ENCODE results near the gene TRIML1.

TRIML1 gene

GRCh38 chr4:188168726-188169373 is 29.6 kb downstream of the TRIML1 start:
- H3K4me3 ChIP-seq: no peak overlapping the region
- in situ Hi-C loops (cut with MboI; ENCODE audit: low sequenced_read_pairs): no loop called here
- no peaks in the 10 kb centered on the region for H3K4me1 ChIP-seq
- H3K9me3 ChIP-seq: no peaks in the 10 kb centered on the region
- H3K27me3 ChIP-seq (ENCODE audit: low read depth): no peaks in the 10 kb centered on the region
- no peaks in the 10 kb centered on the region for H3K36me3 ChIP-seq (replicated peaks)
- no peak for DNase-seq (ENCODE audit: low spot score in 2 of 2)

DNA sequence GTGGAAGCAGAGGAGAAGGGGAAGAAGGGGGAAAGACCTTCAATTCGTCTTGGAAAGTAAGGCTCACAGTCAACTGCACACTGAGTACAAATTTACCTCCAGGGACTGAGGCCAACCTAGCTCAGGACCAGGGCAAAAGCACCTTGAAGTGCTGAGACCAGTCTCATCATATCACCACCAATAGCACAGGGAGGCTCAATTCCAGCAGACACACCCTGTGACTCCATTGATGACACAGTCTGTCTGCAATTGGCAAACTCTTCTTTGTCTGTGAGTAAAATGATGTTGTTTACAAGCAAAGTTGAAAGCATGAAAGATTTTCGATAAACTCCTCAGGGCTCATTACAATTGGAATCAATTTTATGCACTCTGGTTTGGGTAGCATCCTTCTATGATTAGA is 32.3 kb downstream of the TRIML1 start:
- in situ Hi-C loops (cut with MboI; ENCODE audit: low sequenced_read_pairs): no loop called here
- no peak overlapping the region for H3K4me3 ChIP-seq
- H3K27me3 ChIP-seq (ENCODE audit: low read depth): no peaks in the 10 kb centered on the region
- H3K9me3 ChIP-seq: no peaks in the 10 kb centered on the region
- no peaks in the 10 kb centered on the region for H3K4me1 ChIP-seq
- no peak for DNase-seq (ENCODE audit: low spot score in 2 of 2)
- H3K36me3 ChIP-seq (replicated peaks): no peaks in the 10 kb centered on the region

DNA sequence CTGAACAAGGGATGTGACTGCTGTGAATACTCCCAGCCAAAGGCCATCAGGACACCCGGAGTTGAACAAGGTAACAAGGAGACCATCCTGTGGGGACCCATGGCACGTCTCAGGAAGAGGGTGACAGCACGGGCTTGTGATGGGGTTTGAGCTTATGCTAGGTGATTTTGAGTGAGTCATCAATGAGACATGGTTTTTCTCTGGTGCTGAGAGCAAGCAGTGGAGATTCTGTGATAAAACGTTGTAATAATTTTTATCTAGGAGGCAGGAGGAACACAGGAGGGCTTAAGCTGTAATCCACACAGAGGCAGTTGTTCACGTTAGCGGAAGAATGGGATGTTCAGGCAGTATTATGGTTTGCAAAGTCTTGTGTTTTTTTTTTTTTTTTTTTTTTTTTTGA is 36.0 kb downstream of the TRIML1 start:
- H3K9me3 ChIP-seq: no peaks in the 10 kb centered on the region
- no peak for DNase-seq (ENCODE audit: low spot score in 2 of 2)
- no peaks in the 10 kb centered on the region for H3K27me3 ChIP-seq (ENCODE audit: low read depth)
- in situ Hi-C loops (cut with MboI; ENCODE audit: low sequenced_read_pairs): no loop called here
- no peaks in the 10 kb centered on the region for H3K36me3 ChIP-seq (replicated peaks)
- H3K4me3 ChIP-seq: no peak overlapping the region
- no peaks in the 10 kb centered on the region for H3K4me1 ChIP-seq

DNA sequence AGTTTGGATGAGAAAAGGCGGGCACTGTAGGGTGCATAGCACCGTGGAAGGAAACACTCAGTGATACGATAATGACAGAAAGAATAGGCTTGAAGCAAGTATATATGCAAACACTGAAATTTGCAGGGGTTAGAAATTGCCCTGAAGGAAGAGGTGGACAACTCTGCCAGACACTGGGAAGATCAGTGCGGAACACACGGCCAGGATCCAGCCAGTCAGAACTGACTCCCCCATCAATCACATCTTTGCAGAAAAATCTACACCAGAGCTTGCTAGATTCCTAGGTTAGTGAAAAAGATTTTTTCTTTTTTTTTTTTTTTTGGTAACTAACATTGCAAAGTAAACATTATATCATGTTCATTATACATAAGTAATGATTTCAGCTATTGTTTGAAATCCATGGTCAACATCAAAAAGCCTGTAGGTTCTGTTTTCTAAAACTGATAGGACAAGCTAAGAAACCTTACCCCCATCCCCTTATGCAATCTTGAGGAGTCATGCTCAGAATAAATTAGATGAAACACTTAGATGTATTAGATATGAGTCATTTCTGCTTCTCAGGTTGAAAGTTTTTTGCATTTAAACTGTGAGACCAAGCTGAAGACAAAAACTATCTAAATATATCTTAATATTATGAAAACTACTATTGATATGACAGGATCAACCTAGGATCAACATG is 38.9 kb downstream of the TRIML1 start:
- in situ Hi-C loops (cut with MboI; ENCODE audit: low sequenced_read_pairs): no loop called here
- no peaks in the 10 kb centered on the region for H3K9me3 ChIP-seq
- H3K4me3 ChIP-seq: no peak overlapping the region
- no peaks in the 10 kb centered on the region for H3K36me3 ChIP-seq (replicated peaks)
- H3K27me3 ChIP-seq (ENCODE audit: low read depth): no peaks in the 10 kb centered on the region
- no peak for DNase-seq (ENCODE audit: low spot score in 2 of 2)
- H3K4me1 ChIP-seq: no peaks in the 10 kb centered on the region

- DNase-seq (ENCODE audit: low spot score in 2 of 2): no peak
- in situ Hi-C loops (cut with MboI; ENCODE audit: low sequenced_read_pairs): no loop called here
These were observed 39.6 kb downstream of the TRIML1 start for GRCh38 chr4:188178806-188179205.

GRCh38 chr4:188187106-188187505 is 47.9 kb downstream of the TRIML1 start:
- DNase-seq (ENCODE audit: low spot score in 2 of 2): no peak
- Histone ChIP-seq H3K27me3 (ENCODE audit: low read depth) (no peaks in the 10 kb centered on the region), H3K4me1 (no peaks in the 10 kb centered on the region), H3K36me3 (replicated peaks) (no peaks in the 10 kb centered on the region), H3K4me3 (no peak overlapping the region), H3K9me3 (no peaks in the 10 kb centered on the region)
- in situ Hi-C loops (cut with MboI; ENCODE audit: low sequenced_read_pairs): no loop called here

More at GRCh38 chr4:188178806-188179205, 39.6 kb downstream of the TRIML1 start:
- no peak overlapping the region for H3K4me3 ChIP-seq
- H3K36me3 ChIP-seq (replicated peaks): no peaks in the 10 kb centered on the region
- H3K9me3 ChIP-seq: no peaks in the 10 kb centered on the region
- no peaks in the 10 kb centered on the region for H3K4me1 ChIP-seq
- H3K27me3 ChIP-seq (ENCODE audit: low read depth): no peaks in the 10 kb centered on the region

DNA sequence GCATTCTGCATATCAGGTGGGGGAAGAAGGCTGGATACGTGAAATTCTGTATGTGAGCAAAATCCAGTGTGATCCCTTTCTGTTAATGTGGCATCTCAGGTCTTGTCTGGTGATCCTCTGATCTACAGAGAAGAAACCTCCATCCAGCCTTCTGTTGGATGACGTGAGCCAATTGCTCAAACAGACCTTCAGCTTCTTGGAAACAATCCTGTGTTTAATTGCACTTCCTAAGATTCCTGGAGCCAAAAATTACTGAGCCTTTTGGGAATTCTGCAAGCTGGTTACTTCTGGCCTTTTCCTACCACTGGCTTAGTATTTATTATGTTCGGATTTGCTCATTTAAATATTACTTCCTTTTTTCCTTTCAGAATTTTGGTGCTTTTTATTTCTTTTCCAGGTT is 51.2 kb downstream of the TRIML1 start:
- in situ Hi-C loops (cut with MboI; ENCODE audit: low sequenced_read_pairs): no loop called here
- no peak overlapping the region for H3K4me3 ChIP-seq
- DNase-seq (ENCODE audit: low spot score in 2 of 2): no peak

DNA sequence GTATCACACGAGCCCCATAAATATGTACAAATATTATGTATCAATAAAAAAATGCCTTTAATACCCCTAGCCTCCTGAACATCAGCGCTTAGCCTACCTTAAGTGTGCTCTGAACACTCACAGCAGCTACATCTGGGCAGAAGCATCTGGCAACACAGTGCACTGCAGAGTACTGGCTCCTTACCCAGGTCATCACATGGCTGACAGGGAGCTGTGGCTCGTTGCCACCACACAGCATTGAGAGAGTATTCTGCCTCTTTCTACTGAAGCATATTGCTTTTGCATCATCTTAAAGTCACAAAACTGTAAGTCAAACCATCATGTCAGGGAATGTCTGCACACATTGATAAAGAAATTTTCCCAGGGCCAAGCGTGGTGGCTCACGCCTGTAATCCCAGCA is 55.2 kb downstream of the TRIML1 start:
- DNase-seq (ENCODE audit: low spot score in 2 of 2): no peak
- H3K27me3 ChIP-seq (ENCODE audit: low read depth): no peaks in the 10 kb centered on the region
- no peaks in the 10 kb centered on the region for H3K9me3 ChIP-seq
- H3K4me1 ChIP-seq: no peaks in the 10 kb centered on the region
- in situ Hi-C loops (cut with MboI; ENCODE audit: low sequenced_read_pairs): no loop called here
- no peak overlapping the region for H3K4me3 ChIP-seq
- no peaks in the 10 kb centered on the region for H3K36me3 ChIP-seq (replicated peaks)

More for the DNA sequence above, 51.2 kb downstream of the TRIML1 start:
- Histone ChIP-seq H3K36me3 (replicated peaks) (no peaks in the 10 kb centered on the region), H3K27me3 (ENCODE audit: low read depth) (no peaks in the 10 kb centered on the region), H3K9me3 (no peaks in the 10 kb centered on the region), H3K4me1 (no peaks in the 10 kb centered on the region)

GRCh38 chr4:188195389-188195985 is 56.2 kb downstream of the TRIML1 start:
- Histone ChIP-seq H3K9me3 (no peaks in the 10 kb centered on the region), H3K4me1 (no peaks in the 10 kb centered on the region), H3K27me3 (ENCODE audit: low read depth) (no peaks in the 10 kb centered on the region), H3K36me3 (replicated peaks) (no peaks in the 10 kb centered on the region), H3K4me3 (no peak overlapping the region)
- no peak for DNase-seq (ENCODE audit: low spot score in 2 of 2)
- in situ Hi-C loops (cut with MboI; ENCODE audit: low sequenced_read_pairs): no loop called here

DNA sequence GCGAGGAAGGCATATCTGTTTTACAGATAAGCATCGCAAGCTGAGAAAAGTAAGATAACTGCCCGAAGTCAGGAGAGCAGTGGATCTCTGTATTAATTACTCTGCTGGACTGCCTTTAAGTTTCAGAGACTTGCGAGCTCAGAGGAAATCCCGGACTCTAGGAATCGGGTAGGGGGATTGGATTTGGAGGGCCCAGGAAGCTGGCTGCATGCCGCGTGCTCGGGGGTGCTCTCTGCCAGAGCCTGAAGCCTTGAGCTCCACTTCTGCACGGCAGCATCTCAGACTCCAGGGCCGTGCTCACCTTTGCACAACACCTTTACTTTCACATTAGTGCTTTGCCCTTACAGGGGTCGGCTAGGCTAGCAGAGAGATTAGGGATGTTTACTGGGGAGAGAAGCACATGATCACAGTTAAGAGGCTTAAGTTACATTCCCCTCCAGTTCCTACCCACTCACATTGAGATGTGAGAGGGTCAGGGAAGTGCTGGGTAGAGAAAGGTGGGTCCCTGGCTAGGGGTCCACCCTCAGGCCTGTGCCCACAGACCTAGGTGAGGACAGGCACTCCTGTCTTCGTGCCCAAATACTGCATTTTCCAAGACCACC is 57.0 kb downstream of the TRIML1 start:
- H3K36me3 ChIP-seq (replicated peaks): no peaks in the 10 kb centered on the region
- H3K4me3 ChIP-seq: no peak overlapping the region
- DNase-seq (ENCODE audit: low spot score in 2 of 2): no peak
- no peaks in the 10 kb centered on the region for H3K4me1 ChIP-seq
- H3K27me3 ChIP-seq (ENCODE audit: low read depth): no peaks in the 10 kb centered on the region
- in situ Hi-C loops (cut with MboI; ENCODE audit: low sequenced_read_pairs): no loop called here
- no peaks in the 10 kb centered on the region for H3K9me3 ChIP-seq

Data from HAP-1 (cell line).